ENCODE measurements around the gene AGPS.
"Not testable (repeated sequence)": the region's sequence is repeated elsewhere in the genome, so short reads cannot be mapped to it uniquely, and the experiment has no call there.

Gene AGPS

DNA sequence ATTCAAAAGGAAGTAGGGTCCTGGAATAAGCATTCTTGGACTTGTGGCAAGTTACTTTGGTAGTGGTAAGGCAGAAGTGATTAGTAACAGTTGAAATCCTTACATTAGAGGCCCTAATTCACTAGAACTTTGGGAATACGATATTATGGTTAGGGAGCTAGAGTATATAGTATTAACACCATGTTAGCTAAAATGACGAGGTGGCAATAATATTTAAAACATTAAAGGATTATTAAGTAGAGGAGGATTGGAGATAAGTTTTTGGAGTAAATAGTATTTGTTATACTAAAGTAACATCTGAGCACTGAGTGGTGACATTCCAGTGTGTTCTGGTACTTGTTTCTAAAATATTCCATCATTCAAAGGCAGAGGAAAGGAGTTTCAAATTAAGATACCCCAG, 91.0 kb downstream of the AGPS start:
- TF ChIP-seq, protein P1, sequence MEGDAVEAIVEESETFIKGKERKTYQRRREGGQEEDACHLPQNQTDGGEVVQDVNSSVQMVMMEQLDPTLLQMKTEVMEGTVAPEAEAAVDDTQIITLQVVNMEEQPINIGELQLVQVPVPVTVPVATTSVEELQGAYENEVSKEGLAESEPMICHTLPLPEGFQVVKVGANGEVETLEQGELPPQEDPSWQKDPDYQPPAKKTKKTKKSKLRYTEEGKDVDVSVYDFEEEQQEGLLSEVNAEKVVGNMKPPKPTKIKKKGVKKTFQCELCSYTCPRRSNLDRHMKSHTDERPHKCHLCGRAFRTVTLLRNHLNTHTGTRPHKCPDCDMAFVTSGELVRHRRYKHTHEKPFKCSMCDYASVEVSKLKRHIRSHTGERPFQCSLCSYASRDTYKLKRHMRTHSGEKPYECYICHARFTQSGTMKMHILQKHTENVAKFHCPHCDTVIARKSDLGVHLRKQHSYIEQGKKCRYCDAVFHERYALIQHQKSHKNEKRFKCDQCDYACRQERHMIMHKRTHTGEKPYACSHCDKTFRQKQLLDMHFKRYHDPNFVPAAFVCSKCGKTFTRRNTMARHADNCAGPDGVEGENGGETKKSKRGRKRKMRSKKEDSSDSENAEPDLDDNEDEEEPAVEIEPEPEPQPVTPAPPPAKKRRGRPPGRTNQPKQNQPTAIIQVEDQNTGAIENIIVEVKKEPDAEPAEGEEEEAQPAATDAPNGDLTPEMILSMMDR (conservative IDR thresholded peaks at IDR 0.05): no peak
- no peak overlapping the region for H3K27ac ChIP-seq

DNA sequence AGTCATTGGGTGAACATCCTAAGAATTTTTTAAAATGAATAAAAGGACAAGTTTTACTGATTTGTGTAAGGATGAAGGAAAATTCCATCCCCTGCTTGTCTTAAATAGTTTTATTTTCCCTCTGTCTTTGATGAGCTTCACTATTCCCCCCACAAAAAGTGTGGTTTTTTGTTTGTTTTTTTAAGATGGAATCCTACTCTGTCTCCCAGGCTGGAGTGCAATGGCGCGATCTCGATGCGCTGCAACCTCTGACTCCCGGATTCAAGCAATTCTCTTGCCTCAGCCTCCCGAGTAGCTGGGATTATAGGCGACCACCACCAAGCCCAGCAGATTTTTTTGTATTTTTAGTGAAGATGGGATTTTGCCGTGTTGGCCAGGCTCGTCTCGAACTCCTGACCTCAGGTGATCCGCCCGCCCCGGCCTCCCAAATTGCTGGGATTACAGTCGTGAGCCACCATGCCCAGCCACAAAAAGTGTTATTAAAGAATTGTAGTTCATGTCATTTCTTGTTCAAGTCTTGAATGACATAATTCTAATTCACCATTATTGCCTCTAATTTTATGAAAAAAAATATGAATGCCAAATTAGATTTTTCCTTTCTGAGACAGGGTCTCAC, 91.7 kb downstream of the AGPS start:
- no peak overlapping the region for H3K27ac ChIP-seq
- TF ChIP-seq, protein P1 (conservative IDR thresholded peaks at IDR 0.05): no peak

DNA sequence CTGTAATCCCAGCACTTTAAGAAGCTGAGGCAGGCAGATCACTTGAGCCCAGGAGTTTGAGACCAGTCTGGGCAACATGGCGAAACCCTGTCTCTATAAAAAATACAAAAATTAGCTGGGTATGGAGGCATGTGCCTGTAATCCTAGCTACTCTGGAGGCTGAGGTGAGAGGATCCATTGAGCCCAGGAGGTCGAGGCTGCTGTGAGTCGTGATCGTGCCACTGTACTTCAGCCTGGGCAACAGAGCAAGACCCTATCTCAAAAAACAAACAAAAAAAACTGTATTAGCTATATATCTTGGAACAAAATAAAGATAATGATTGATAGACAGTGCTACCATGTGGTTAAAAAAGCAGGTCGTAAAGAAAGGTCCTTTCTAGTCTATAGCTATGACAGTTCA, 93.1 kb downstream of the AGPS start:
- H3K27ac ChIP-seq: not testable (repeated sequence)

DNA sequence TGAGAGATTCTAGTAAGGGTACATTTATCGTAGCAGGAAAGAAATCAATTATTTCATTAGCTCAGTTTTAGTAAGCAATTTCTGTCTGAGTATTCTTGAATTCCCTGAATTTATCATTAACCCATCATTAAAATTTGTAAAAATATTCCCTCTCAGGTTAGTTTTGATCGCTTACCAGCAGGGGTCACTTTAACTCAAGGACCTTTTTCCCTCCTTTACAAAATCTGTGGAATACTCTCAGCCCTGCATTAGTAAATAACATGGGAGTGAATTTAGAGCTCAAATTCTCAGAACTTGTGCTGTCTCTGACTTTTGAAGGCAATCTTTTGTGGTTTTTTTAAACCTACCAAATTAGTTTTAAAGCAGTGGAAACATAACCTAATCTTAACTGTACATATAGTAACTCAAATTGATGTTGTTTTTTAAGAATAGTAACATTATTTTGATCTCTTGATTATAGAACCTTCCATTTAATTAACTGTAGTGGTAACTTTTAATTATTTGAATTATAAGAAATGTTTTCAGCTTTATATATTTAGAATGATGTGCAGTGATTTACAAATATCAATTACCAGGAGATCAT, 97.2 kb downstream of the AGPS start:
- TF ChIP-seq, protein P1 (conservative IDR thresholded peaks at IDR 0.05): peak; percentile 78

DNA sequence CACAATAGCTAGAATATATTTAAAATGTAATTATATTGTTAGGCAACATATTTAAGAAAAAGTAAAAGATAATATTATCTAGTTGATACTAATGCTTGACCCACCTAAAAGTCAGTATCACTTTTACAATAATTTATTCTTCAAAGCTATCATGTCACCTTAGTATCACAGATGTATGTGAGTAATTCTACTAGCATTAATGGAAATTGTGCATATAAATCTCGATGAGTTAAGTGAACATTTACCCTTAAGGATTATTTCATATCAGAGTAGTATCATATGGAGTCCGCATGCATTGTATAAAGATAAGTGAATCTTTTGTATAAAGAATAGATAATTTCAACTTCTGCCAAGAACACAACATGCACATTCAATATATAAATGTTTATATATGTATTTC, 103.4 kb downstream of the AGPS start:
- no peak overlapping the region for H3K27ac ChIP-seq
- TF ChIP-seq, protein P1 (conservative IDR thresholded peaks at IDR 0.05): no peak

More for the DNA sequence above, 97.2 kb downstream of the AGPS start:
- H3K27ac ChIP-seq: no peak overlapping the region

DNA sequence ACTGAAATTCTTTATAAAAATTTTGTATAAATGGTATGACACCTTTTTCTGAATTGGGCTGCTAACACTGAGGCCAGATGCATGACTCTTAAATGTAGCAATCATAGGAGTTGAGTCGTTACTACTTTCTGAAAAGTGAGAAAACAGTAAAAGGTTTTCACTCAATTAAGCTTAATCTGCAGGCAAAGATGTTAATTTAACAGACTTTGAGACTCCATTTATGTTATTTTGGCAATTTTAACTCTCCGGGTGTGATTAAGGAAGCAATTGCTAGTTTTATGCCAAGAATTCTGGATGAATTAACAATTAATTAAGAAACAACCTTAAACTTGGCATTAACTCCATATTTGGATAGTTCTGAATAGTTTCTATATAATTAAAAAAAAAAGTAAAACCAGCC, 104.3 kb downstream of the AGPS start:
- H3K27ac ChIP-seq: no peak overlapping the region
- TF ChIP-seq, protein P1 (conservative IDR thresholded peaks at IDR 0.05): no peak

DNA sequence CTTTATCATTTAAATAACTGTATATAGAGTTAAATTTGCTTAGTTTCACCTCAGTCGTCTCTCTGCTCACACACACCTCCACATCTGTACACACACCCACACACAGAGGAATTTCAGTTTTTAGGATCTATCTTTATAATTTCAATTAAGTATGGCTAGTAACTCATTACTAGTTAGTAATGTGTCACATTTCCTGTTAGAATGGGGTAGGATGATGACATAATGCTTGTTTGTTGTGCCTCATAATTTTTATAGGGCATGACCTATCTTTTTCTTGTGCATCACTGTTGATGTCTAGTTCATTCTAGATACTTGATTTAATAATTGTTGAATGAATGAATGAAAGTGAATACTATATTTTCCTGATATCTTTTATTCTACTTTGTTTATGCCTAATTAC, 108.6 kb downstream of the AGPS start:
- TF ChIP-seq, protein P1 (conservative IDR thresholded peaks at IDR 0.05): no peak
- H3K27ac ChIP-seq: no peak overlapping the region

DNA sequence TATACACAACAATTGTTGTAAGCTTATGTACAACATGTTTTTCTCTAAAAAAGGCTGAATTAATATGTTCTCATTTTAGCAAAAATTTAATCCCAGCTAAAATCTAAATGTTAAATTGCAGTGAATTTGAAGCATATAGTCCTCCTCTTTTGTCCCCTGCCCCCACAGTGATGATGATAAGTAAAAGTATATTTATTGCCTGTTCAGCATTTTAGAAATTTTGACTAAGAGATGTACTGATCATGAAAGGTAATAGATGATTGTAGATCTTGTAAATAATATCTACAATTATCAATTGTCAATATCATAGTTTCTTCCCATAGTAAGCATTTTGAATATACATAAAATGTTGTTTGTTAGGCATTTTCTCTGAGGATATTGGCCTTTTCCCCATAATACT, 113.9 kb downstream of the AGPS start:
- TF ChIP-seq, protein P1 (conservative IDR thresholded peaks at IDR 0.05): no peak
- H3K27ac ChIP-seq: no peak overlapping the region

All from VCaP (cell line).